Fibroblast of lung (primary cell): ENCODE measurements around the gene ADARB1.

Experiments
- EZH2 ChIP-seq: IDR thresholded peaks from 2 replicates; pipeline ENCODE4 v1.5.1; 2012; ENCODE audit warnings: low read length, control low read depth, mild to moderate bottlenecking; ENCODE audit errors: missing control alignments
- TF ChIP-seq, protein P1 (sequence below), 2 donors: IDR thresholded peaks in 1 of 2; conservative IDR thresholded peaks in 1 of 2; 1 replicate in 1 of 2; 2 replicates in 1 of 2; pipeline ENCODE4 v1.5.1; 2011 to 2012; ENCODE audit warnings: low read length in 2 of 2, control low read depth in 1 of 2, inconsistent platforms in 1 of 2, low read depth in 1 of 2, mild to moderate bottlenecking in 1 of 2

DNA sequence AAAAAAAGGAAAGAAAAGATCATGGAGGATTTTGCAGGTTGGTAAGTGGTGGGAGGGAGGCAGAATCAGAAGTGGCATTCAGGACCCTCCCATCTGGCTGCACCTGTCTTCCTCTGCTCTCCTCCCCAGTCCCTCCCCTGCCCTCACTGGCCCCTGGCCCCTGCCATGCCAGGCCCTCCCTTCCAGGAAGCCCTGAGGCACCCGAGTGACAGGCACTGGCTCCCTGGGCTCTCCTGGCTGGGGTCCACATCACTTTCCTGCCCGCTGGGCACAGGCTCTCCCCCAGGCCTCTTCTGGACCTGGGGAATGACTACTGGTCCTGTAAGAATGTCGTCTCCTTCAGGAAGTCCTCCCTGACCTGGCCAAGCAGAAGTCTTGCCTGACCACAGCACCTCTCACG lies 15.3 kb upstream of the ADARB1 start:
- TF ChIP-seq, protein P1, sequence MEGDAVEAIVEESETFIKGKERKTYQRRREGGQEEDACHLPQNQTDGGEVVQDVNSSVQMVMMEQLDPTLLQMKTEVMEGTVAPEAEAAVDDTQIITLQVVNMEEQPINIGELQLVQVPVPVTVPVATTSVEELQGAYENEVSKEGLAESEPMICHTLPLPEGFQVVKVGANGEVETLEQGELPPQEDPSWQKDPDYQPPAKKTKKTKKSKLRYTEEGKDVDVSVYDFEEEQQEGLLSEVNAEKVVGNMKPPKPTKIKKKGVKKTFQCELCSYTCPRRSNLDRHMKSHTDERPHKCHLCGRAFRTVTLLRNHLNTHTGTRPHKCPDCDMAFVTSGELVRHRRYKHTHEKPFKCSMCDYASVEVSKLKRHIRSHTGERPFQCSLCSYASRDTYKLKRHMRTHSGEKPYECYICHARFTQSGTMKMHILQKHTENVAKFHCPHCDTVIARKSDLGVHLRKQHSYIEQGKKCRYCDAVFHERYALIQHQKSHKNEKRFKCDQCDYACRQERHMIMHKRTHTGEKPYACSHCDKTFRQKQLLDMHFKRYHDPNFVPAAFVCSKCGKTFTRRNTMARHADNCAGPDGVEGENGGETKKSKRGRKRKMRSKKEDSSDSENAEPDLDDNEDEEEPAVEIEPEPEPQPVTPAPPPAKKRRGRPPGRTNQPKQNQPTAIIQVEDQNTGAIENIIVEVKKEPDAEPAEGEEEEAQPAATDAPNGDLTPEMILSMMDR (conservative IDR thresholded peaks at IDR 0.05 in 1 of 2, IDR thresholded peaks at IDR 0.05 in 1 of 2; ENCODE audit: low read depth in 1 of 2, low read length in 2 of 2) = no peak
- no peak for TF ChIP-seq EZH2
